Measurements from ENCODE around the gene ADAT2.
"Not testable (repeated sequence)": the region's sequence is repeated elsewhere in the genome, so short reads cannot be mapped to it uniquely, and the experiment has no call there.

The ADAT2 gene

DNA sequence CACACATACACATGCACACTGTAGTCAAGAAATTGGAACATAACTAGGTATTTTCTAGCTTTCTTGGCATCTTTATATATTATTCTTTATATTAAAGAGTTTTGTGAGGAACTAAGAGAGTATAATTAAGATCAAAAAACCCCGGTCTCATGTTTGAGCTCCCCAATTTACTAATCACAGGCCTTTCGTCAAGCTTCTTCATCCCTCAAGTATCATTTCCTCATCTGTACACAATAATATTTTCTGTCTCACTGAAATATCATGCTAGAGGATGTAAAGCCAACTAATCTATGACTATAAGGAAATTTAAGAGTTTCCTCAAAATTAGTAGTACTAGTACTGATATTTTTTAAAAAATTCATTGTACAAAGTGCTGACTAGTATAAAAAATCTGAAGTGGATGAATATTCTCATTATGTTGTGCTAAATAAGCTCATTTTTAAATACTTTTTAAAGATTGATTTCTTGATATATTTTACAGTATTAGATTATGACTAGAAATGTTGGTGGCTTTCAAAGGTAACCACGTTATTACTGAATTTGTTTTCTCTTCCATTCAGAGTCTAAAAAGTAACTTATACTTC is 28.1 kb upstream of the ADAT2 start:
- no peak for DNase-seq (ENCODE audit: low read depth, low spot score)
- Histone ChIP-seq H3K9ac (ENCODE audit: insufficient read length) (no peak overlapping the region), H3K36me3 (ENCODE audit: insufficient read depth, low read length) (no peaks in the 10 kb centered on the region), H3K9me3 (ENCODE audit: low read depth, low read length) (no peaks in the 10 kb centered on the region), H3K4me3 (no peak overlapping the region), H3K27ac (no peak overlapping the region)
- TF ChIP-seq POLR2AphosphoS5 (IDR thresholded peaks at IDR 0.05; ENCODE audit: borderline replicate concordance, low read depth, low read length) (no peak), EZH2 (IDR thresholded peaks at IDR 0.05) (no peak), FOXP2 (optimal IDR thresholded peaks at IDR 0.05; ENCODE audit: control extremely low read depth, extremely low read length, insufficient read depth) (no peak)

DNA sequence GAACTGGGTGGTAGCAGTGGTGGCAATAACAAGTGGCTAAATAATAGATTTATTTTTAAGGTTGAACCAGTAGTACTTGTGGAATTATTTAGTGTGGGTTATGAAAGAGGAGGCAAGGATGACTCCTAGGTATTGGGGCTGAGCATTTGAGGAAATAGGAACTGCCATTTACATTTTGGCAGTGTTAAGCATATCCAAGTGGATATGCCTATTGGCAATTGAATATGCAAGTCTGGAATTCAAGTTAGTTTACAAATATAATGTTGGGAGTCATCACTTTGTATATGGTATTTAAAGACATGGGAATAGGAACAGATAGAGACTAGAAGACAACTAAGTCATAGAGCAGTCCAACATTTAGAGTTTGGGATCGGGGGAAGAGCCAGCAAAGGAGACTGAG is 26.1 kb upstream of the ADAT2 start:
- TF ChIP-seq POLR2AphosphoS5 (IDR thresholded peaks at IDR 0.05; ENCODE audit: borderline replicate concordance, low read depth, low read length) (no peak), EZH2 (IDR thresholded peaks at IDR 0.05) (no peak), FOXP2 (optimal IDR thresholded peaks at IDR 0.05; ENCODE audit: control extremely low read depth, extremely low read length, insufficient read depth) (no peak)

DNA sequence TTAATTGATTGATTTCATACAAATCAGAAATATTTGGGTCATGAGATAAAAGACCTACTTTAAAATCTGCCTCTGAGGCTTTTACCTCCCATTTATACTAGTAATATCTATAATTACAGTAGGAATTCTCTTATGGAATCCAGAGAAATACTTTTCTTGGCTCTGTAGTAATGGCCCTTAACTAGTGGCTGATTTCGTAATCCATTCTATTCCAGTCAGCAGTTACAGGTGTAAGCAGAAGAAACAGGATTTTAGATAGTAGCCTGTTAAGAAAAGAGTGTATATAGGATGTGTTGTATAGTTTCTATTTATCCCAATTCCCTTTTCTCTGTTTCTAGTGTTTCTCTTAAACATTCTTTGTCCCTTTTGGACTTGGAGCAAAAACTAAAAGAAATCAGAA is 21.3 kb upstream of the ADAT2 start:
- H3K9ac ChIP-seq (ENCODE audit: insufficient read length), result no peak overlapping the region
- no peak for DNase-seq (ENCODE audit: low read depth, low spot score)
- no peaks in the 10 kb centered on the region for H3K36me3 ChIP-seq (ENCODE audit: insufficient read depth, low read length)
- no peaks in the 10 kb centered on the region for H3K9me3 ChIP-seq (ENCODE audit: low read depth, low read length)
- H3K4me3 ChIP-seq, result no peak overlapping the region
- no peak overlapping the region for H3K27ac ChIP-seq
- no peak for TF ChIP-seq POLR2AphosphoS5 (IDR thresholded peaks at IDR 0.05; ENCODE audit: borderline replicate concordance, low read depth, low read length)
- TF ChIP-seq EZH2 (IDR thresholded peaks at IDR 0.05), result no peak
- TF ChIP-seq FOXP2 (optimal IDR thresholded peaks at IDR 0.05; ENCODE audit: control extremely low read depth, extremely low read length, insufficient read depth), result no peak

More for the DNA sequence above, 26.1 kb upstream of the ADAT2 start:
- Histone ChIP-seq H3K4me3 (no peak overlapping the region), H3K9me3 (ENCODE audit: low read depth, low read length) (no peaks in the 10 kb centered on the region), H3K36me3 (ENCODE audit: insufficient read depth, low read length) (no peaks in the 10 kb centered on the region), H3K9ac (ENCODE audit: insufficient read length) (no peak overlapping the region), H3K27ac (no peak overlapping the region)
- DNase-seq (ENCODE audit: low read depth, low spot score), result no peak

DNA sequence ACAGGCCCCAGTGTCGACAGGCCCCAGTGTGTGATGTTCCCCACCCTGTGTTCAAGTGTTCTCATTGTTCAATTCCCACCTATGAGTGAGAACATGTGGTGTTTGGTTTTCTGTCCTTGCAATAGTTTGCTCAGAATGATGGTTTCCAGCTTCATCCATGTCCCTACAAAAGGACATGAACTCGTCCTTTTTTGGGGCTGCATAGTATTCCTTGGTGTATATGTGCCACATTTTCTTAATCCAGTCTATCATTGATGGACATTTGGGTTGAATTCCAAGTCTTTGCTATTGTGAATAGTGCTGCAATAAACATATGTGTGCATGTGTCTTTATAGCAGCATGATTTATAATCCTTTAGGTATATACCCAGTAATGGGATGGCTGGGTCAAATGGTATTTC is 18.3 kb upstream of the ADAT2 start:
- DNase-seq (ENCODE audit: low read depth, low spot score); H3K36me3 ChIP-seq (ENCODE audit: insufficient read depth, low read length); H3K27ac ChIP-seq; H3K4me3 ChIP-seq; H3K9ac ChIP-seq (ENCODE audit: insufficient read length); H3K9me3 ChIP-seq (ENCODE audit: low read depth, low read length): not testable (repeated sequence)

DNA sequence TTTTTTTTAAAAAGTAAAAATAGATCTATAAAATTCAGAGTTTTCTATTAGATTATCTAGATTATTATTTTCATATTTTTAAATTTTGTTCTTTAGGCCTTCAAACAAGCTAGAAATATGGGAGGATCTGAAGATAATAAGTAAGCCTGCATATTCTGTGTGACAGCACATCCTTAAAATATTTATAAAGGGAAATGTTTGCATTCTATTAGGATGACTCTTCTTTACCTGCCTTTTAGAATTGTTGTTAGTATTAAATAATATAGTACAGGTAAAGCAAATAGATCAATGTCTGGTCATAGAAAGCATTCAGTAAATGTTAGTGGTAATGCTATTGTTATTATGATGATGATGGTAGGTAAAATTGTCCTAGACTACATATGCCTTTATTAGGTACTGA is 17.5 kb upstream of the ADAT2 start:
- DNase-seq (ENCODE audit: low read depth, low spot score), result no peak
- H3K9ac ChIP-seq (ENCODE audit: insufficient read length), result no peak overlapping the region
- H3K36me3 ChIP-seq (ENCODE audit: insufficient read depth, low read length), result no peaks in the 10 kb centered on the region
- no peaks in the 10 kb centered on the region for H3K9me3 ChIP-seq (ENCODE audit: low read depth, low read length)
- TF ChIP-seq FOXP2 (optimal IDR thresholded peaks at IDR 0.05; ENCODE audit: control extremely low read depth, extremely low read length, insufficient read depth), result no peak
- no peak for TF ChIP-seq EZH2 (IDR thresholded peaks at IDR 0.05)
- no peak for TF ChIP-seq POLR2AphosphoS5 (IDR thresholded peaks at IDR 0.05; ENCODE audit: borderline replicate concordance, low read depth, low read length)
- no peak overlapping the region for H3K27ac ChIP-seq
- no peak overlapping the region for H3K4me3 ChIP-seq

DNA sequence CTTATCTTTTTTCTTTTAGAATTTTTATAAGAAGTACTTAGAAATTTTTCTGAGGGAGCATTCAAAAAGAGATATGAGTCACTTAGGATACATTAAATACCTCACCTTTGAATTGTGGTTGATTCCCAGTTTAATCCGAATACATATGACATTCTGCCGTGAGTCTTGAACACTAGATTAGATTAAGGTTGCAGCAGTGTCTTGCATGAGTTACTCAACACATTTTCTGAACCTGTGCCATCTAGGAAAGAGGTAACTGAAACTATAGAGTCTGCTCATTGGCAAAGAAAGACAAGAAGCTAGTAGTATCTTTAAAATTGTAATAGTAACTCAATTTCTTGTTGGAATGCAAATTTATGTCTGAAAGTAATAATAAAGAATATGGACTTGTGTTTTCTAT is 15.1 kb upstream of the ADAT2 start:
- TF ChIP-seq FOXP2 (optimal IDR thresholded peaks at IDR 0.05; ENCODE audit: control extremely low read depth, extremely low read length, insufficient read depth), result no peak
- no peak for TF ChIP-seq POLR2AphosphoS5 (IDR thresholded peaks at IDR 0.05; ENCODE audit: borderline replicate concordance, low read depth, low read length)
- no peak for TF ChIP-seq EZH2 (IDR thresholded peaks at IDR 0.05)
- H3K9me3 ChIP-seq (ENCODE audit: low read depth, low read length), result no peaks in the 10 kb centered on the region
- DNase-seq (ENCODE audit: low read depth, low spot score), result no peak
- H3K27ac ChIP-seq, result no peak overlapping the region
- H3K9ac ChIP-seq (ENCODE audit: insufficient read length), result no peak overlapping the region
- no peak overlapping the region for H3K4me3 ChIP-seq
- H3K36me3 ChIP-seq (ENCODE audit: insufficient read depth, low read length), result no peaks in the 10 kb centered on the region

DNA sequence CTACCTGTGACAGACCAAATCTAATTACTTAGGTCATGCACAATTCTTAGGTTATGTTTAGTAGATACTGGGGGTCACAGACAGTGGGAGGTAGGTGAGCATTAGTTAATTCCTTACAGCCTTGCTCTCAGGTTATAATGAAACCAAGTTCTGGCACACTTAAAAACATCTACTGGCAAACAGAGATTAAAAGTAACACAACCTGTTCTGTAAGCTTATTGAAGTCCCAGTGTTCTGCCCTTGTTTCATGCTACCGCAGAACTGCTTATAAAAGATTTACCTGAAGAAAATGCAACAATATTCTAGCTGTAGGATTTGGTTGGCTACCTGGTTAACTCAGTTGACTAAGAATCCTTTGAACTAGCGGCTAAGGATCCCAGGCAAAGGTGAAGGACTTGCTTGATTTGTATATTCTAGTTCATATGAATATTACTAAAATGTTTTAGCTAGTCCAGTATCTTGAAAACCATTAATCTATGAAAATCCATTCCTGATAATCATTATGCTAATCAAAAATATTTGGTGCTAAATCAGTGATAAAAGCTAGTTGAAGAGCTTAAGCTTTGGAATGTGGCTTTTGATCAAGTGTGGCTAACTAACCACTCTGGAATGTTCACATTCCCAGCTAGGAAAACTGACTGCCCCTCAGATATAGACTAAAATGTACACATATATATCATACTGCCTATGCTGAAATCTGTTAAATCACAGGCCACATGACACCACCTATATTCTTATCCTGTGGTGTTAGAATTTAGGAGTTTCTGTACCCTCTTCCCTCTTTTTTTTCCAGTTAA is 7.3 kb upstream of the ADAT2 start:
- no peaks in the 10 kb centered on the region for H3K36me3 ChIP-seq (ENCODE audit: insufficient read depth, low read length)
- no peak overlapping the region for H3K27ac ChIP-seq
- H3K4me3 ChIP-seq, result no peak overlapping the region
- no peak for DNase-seq (ENCODE audit: low read depth, low spot score)
- no peak for TF ChIP-seq EZH2 (IDR thresholded peaks at IDR 0.05)
- TF ChIP-seq FOXP2 (optimal IDR thresholded peaks at IDR 0.05; ENCODE audit: control extremely low read depth, extremely low read length, insufficient read depth), result no peak
- no peak for TF ChIP-seq POLR2AphosphoS5 (IDR thresholded peaks at IDR 0.05; ENCODE audit: borderline replicate concordance, low read depth, low read length)
- H3K9me3 ChIP-seq (ENCODE audit: low read depth, low read length), result no peaks in the 10 kb centered on the region
- H3K9ac ChIP-seq (ENCODE audit: insufficient read length), result no peak overlapping the region

DNA sequence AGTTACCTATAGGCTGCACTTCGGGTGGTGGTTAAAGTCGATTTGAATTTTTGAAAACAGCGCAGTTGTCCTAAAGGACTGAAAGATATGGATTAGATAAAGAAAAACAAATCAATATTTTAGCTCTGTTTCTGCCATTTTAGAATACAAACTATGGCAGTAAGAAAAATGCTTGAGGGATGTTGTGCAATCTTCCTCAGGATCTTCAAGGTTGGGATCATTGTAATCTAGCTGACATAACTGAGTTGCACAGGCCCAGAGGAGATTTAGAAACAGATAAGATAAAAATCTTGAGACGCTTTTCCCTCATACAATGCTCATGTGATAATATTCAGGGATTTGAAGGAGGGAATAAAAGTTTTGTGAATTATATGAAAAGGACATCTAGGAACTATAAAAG is 1.0 kb upstream of the ADAT2 start:
- H3K9me3 ChIP-seq (ENCODE audit: low read depth, low read length), result no peaks in the 10 kb centered on the region
- TF ChIP-seq EZH2 (IDR thresholded peaks at IDR 0.05) (no peak), POLR2AphosphoS5 (IDR thresholded peaks at IDR 0.05; ENCODE audit: borderline replicate concordance, low read depth, low read length) (no peak), FOXP2 (optimal IDR thresholded peaks at IDR 0.05; ENCODE audit: control extremely low read depth, extremely low read length, insufficient read depth) (no peak)
- no peak for DNase-seq (ENCODE audit: low read depth, low spot score)
- peak overlapping the region; percentile 83 for H3K4me3 ChIP-seq
- peak overlapping the region; percentile 77 for H3K9ac ChIP-seq (ENCODE audit: insufficient read length)
- H3K36me3 ChIP-seq (ENCODE audit: insufficient read depth, low read length), result no peaks in the 10 kb centered on the region; the same call in 1 of the 2 replicates
- no peak overlapping the region for H3K27ac ChIP-seq

Measured in SK-N-MC (cell line).